SHP77 treated with DMSO at 0.1 percent for 48 hours (cell line): ENCODE measurements around the gene SCIN.
"Not testable (repeated sequence)": the region's sequence is repeated elsewhere in the genome, so short reads cannot be mapped to it uniquely, and the experiment has no call there.

ENCODE experiments used
- DNase-seq: peaks from one replicate; lab custom pipeline; 2025; lab: John Stamatoyannopoulos, UW

Gene SCIN

DNA sequence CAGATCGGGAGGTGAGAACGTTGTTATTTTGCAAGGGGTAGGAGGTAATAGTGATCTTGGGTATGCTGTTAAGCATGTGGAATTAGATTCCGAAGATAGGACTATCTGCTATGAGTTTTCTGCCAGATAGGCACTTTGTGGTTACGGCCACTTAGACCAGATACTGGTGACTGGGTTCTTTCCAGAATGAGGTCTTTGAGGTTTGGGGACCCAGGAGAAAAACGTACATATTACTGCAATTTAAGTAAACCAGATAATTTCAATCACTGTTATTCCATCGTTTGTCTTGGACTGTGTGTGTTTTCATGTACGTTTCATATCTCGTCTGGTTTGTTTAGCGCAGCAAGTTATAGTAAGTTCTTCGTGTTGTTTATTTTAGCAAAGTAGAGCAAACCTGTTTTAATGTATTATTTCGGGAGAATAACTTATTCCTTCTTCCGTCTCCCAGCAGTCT is 117.2 kb downstream of the SCIN start:
- no peak for DNase-seq

GRCh38 chr7:12688485-12689170 is 118.1 kb downstream of the SCIN start:
- not testable (repeated sequence) for DNase-seq

DNA sequence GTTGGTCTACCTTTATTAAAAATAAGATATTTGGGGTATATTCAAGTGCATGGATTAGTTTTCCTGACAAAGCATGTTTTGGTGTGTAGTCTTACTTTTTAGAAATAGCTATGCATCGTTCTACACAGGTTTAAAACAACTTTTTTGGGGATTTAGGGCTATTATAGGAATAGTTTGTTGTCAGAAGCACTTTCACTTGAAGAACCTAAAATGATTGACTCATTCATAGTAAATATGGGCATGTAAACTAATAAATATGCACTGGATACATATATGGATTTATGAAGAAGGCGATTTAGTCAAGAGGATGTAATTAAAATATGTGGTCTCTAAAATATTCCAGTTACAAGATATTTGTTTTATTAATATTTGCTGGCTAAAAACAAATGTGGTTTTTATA is 118.9 kb downstream of the SCIN start:
- DNase-seq: no peak

GRCh38 chr7:12690041-12690878 is 119.7 kb downstream of the SCIN start:
- no peak for DNase-seq

DNA sequence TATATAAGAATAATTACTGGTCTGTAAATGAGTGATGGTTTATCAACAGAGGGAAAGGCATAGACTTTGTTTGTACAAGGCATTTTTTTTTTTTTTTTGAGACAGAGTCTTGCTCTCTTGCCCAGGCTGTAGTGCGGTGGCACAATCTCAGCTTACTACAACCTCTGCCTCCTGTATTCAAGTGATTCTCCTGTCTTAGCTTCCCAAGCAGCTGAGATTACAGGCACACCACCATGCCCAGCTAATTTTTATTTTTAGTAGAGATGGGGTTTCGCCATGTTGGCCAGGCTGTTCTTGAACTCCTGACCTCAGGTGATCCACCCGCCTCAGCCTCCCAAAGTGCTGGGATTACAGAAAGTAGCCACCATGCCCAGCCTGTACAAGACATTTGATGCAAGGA is 120.9 kb downstream of the SCIN start:
- DNase-seq: not testable (repeated sequence)

- no peak for DNase-seq
Observed at GRCh38 chr7:12692035-12692434, 121.5 kb downstream of the SCIN start.

DNA sequence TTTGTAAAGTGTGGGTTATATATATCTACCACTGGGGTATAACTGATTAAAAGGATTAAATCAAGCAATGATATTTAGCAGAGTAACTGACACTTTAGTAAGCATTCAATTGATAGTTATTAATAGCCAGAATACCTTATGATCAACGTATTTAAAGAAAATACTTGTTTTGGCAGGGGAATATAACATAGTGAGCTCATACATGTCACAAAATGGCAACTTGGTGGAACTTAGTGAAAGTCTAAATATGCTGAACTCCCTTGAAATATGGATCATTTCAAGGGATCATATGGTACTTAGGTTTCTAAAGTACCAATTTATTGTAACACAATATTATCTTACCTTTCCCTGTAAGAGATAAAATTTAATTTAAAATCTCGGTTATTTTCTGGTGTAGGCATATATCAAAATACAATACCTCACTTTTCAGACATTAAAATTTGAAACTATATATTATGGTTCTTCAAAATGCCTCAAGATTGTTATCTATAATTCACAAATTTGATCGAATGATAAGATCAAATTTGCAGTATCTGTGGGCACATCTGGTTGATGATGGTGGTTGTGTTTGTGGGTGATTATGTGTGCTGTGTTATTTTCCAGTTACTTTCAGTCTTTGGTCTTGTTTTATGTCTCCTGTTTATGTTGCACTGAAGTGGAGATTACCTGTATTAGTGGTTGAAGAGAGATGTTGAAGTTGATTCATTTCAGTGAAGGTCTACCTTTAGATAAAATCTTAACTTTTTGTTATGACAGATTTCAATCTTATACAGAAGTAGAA is 122.1 kb downstream of the SCIN start:
- no peak for DNase-seq

GRCh38 chr7:12694817-12695216 is 124.3 kb downstream of the SCIN start:
- no peak for DNase-seq

- DNase-seq: no peak
Observed at GRCh38 chr7:12695965-12696364, 125.4 kb downstream of the SCIN start.

DNA sequence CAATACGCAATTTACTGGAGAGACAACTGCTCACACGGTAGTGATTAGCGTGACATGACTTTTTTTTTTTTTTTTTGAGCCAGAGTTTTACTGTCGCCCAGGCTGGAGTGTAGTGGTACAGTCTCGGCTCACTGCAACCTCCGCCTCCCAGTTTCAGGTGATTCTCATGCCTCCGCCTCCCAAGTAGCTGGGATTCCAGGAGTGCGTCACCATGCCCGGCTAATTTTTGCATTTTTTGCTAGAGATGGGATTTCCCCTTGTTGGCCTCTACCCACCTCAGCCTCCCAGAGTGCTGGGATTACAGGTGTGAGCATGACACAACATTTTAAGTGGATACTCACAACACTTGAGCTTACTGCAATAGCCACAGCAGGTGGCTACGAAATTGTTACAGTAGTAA is 128.8 kb downstream of the SCIN start:
- DNase-seq: no peak

DNA sequence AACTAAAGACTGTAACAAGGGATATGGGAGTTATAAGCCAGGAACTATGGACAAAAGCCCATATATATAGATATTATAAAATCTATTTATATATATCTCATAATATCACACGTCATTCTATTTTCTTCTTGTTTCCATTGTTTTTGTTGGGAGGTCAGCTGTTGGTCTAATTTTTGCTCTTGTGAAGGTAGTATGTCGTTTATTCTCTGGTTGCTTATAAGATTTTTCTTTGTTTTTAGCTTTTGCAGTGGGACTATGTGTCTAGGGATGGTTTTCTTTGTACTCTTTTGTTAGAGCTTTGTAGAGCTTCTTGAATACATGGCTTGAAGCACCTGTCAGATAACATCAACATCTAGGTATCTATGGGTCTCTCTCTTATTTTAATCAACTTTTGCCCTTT is 130.9 kb downstream of the SCIN start:
- DNase-seq: no peak

DNA sequence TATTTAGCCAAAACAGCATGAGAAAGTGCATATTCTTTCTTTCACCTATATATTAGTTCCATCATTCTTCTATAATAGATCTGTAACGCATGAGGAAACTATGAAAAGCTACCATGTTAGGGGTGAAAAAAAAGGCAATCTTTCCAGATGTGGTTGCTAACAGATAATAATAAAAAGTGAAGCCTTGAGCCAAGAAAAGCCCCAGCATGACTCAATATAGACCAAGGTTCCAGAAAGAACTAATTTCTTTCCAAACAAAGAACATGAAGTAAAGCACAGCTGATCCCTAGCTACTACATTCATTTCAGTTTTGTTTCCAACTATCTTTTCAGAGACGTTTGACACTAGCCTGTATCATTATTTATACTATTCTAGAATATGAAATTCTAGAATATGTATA is 133.4 kb downstream of the SCIN start:
- DNase-seq: no peak

- no peak for DNase-seq
Observed at GRCh38 chr7:12705878-12706277, 135.4 kb downstream of the SCIN start.

DNA sequence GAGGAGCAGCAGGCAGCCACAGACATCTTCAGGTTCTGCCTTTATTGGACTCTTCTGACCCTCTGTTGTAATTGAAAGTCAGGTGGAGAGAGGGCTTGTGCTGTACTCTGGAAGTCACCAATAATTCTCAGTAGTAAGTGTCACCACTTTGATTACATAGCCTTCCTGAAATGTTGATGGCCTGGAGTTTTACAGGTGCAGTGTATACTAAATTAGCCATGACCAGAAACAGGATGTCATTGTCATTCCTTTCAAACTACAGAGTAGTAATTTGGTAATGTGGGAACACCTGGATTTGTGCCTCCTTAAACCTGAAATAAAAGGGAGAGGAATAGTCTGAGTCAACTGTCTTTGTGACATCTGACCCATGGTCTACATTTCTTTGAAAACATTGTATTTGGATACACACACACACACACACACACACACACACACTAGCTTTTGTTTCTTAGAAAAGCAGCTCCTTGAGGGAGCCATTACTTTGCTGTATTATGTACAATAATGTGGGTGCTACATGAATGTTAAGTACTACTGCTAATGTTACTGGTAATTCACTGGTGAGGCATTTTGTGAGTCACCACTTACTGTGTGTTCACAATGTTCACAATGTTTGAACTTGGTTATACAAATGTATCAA is 136.5 kb downstream of the SCIN start:
- no peak for DNase-seq

DNA sequence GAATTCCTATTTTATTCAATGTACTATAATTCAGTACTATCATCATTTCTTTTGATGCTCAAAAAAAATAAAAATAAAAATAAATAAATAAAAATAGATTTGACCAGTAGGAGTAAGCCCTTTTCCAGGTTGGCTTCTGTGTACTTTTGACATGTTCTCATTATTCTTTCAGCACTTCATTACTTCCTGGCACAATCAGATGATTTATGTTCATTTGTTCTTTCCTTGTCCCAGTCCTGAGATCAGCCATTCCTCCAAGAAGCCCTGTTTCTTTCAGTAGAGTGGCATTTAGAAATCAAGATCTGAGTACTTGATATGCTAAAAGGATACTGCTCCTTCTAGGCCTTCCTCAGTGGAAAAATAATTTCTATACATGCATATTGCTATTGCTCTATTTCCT is 137.8 kb downstream of the SCIN start:
- DNase-seq: no peak
